GM19099 (cell line): ENCODE results near the gene RASL11A.

Experiments used
- POLR2A ChIP-seq: IDR thresholded peaks from 3 replicates; pipeline ENCODE4 v1.6.1; 2011; ENCODE audit warnings: low read depth; ENCODE audit not compliant: insufficient read length; ENCODE audit errors: extremely low read depth

The RASL11A gene

DNA sequence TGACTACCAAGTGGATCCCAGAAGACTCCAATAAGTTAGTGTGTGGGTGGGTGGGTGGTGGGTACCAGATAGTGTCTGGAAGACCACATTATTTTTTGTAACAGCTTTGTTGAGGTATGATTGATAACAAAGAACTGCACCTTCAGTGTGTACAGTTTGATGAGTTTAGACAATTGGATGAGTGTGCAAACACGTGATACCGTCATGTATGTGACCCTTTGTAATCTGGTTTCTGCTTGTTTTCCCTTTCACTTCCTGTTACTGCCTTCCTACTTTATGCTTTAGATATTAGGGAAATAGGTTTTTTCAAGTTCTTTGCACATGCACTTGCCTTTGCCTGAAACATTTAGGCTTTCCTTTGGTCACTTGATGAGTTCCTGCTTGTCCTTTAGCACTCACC lies 10.8 kb upstream of the RASL11A start:
- TF ChIP-seq POLR2A = no peak

DNA sequence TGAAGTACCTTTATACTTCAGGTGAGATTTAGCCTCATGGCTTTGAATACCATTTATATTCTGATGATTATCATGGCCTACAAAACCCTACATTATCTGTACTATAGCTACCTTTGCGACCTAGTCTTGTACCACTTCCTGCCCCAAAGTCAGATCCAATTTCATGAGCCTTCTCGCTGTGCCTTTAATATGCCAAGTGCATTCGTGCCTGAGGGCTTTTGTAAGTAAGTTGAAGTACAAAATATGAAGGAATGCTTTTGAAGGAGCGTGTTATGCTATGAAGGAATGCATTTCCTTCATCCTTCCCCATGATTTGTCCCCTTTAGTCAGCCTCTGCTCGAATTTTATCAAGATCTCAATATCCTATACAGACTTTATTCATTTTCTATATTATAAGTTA lies 9.2 kb upstream of the RASL11A start:
- TF ChIP-seq POLR2A = no peak

DNA sequence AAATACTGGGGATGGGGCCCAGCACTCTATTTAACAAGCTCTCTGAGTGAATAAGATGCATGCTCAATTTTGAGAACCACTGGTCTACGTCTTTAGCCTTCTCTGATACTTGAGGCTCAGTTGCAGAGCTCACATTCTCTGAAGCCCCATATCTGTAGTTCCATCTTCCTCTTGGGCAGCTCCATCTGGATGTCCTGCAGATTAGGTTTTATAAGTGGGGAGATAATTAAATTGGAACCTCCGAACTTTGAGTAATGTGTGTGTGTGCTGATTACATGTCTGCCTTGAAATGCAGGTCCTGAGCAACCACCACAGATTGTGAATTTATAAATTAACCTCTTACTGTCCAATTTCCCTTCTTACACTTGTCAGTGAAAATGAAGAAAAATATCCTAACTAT lies 7.2 kb upstream of the RASL11A start:
- no peak for TF ChIP-seq POLR2A

DNA sequence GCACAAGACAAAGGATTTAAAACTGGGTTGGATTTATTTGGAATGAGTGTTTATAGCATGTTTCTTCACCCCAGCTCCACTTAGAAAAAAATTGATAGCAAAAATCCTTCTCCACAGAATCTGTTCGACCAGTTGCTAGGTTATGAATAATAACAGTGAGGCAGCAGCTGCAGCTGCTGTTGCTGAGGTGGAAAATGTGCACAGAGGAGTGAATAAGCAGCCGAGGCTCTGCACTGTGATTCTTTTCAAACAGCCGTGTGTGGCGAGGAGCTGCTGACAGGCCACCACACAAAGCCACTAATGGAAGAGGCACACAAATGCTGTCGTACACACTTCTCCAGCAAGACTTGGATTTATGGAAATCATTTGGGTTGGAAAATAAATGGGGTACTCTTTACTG lies 6.4 kb upstream of the RASL11A start:
- TF ChIP-seq POLR2A = no peak

DNA sequence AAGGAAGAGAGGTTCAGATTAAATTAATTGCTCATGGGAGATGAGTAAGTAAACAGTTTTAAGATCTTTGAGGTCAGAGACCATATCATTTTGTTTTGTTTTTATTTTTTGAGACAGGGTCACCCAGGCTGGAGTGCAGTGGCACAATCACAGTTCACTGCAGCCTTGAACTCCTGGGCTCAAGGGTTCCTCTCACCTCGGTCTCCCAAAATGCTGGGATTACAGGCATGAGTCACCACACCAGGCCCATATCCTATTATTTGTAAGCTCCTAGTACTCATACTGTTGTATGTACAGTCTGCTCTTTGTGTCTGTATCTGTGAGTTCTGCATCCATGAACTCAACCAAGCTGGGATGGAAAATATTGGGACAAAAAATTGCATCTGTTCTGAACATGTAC lies 6.0 kb upstream of the RASL11A start:
- TF ChIP-seq POLR2A = no peak

DNA sequence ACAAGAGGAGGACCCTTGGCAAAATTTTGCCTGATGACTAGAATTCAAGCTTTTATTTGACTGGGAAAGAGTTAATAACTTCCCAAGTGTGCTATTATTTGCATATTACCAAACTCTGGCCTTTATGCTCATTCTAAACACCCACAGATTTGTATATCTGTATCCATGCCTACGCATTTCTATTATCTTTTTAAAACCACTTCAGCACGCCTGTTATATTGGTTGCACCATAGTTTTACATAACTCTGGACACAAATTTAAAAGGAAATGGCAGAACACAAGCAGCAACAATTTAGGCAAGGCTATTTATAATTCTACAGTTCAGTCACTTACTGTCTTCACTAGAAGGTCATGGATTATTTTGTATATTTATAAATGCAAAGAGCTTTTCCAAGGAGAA lies 3.7 kb upstream of the RASL11A start:
- TF ChIP-seq POLR2A = no peak

DNA sequence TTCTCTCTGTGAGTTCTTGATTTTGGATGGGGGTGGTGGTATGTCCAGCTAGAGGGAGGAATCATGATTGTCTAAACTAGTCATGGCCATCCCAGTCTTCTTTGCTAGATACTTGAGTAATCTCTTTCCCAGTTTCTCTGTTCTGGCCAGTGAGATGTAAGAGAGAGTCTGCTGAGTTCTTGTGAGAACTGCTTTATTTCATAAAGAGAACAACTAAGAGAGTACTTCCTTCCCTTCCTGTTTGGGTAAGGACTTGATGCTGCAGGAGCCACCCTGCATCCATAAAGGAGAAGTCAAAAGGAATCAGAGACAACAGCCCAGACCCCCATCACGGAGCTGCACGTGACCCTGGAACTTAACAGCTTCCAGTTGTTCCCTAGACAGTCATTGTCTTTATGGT lies 3.0 kb upstream of the RASL11A start:
- no peak for TF ChIP-seq POLR2A

DNA sequence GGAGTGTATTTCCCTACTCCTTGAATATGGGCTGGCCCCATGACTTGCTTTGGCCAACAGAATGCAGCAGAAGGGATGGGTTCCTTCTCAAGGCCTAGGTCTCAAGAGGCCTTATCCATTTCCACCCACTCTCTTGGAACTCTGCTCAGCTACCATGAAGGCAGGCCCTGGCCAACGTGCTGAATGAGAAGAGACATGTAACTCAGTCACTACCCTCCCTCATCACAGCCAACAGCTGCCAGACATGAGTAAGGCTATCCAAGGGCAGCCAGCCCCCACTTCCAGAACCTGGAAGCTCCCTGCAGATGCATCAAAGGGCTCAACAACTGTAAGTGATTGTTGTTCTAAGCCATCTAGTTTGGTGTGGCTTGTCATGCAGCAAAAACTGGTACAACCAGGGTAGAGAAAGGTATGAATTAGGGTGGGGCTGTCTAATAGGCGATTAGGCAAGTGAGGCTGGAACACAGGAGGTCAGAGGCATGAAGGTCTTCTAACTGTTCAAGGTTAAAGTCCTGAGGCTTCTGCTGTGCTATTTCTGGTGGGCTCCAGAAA lies 1.4 kb upstream of the RASL11A start:
- no peak for TF ChIP-seq POLR2A

DNA sequence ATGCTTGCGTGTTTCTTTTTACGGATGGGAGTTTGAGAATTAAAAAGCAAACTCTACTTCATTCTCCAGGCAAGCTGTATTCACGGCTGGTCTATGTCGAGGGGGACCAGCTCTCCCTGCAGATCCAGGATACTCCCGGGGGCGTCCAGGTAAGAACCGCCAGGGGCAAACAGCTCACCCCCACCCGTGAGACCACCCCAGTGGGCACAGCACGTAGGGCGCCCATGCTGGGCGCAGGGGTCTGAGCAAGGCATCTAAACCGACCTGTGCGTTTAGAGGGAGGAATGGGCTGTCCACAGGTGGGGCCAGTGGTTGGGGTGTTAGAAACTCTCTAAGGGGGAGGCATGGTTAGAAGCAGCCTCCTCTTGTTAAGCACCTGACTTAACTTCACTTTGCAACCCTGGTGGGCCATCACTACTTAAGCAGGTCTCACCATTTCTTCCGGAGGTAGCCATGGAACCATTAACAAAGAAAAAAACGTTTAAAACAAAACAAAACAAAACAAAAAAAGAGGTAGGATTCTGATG lies 1.0 kb downstream of the RASL11A start:
- TF ChIP-seq POLR2A = no peak

DNA sequence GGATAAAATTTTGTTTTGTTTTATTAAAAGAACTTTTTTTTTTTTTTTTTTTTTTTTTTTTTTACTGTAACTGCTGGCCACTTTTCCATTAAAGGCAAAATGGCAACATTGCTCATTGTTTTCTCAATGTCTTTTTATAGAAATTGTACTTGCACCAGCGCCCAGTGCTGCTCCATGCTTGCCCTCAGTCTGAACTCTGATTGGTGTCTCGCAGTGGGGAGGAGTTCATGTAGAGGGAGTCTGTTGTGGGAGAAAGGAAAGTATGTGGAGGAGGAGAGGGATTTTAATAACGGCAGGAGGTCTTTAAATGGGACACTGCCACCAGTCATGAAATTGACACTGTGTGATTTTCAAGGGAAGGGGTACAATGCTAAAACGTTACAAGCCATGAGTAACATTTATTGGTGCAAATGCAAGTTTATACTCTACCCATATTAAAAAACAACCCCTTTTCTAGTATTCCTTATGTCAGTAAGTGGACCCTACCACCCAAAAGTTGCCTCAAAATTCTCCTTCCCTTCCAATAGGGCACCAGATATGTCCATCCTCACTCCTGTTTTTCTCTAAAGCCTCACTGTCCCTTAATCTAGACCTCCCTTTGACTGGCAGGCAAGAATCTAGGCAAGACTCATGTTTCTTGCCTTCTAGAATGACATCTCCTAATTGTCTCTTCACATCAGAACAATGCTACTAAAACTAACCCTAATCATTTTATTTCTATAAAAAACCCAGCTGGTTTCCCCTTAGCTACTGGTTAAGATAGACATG lies 3.2 kb downstream of the RASL11A start:
- TF ChIP-seq POLR2A = no peak

DNA sequence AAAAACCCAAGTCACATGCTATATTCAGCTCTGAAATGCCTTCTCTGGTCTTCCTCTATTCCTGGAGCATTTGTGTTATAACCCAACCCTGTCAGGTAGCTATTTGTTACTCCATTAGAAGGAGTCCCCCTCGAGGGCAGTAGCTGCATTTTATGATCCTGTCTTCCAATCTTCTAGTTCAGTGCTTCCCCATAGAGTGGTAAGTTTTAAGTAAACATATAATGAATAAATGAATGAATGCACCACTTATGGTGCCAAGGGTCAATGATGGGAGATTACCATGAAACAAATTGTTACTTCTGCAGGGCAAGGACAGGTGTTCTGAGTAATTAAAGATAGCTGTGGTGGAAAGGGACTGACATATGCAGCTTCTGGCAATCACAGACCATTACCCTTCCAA lies 4.0 kb downstream of the RASL11A start:
- TF ChIP-seq POLR2A = no peak

DNA sequence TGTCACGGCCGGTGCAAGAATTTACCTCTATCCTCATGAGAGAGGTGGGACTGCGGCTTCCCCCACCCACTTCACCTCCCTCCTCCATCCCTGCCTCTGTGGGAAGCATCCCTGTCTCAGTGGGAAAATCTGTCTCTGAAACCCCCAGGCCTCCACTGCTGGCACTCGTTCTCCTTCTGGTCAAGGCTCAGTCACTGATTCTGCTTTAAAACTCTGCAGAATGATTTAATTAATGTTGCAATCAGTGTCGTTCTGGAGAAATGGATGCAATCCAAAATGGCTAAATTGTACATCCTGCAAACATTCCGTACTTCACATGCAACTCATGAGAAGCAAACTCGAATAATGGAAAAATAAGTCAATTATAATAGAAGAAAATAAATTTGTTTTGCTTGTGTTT lies 5.6 kb downstream of the RASL11A start:
- no peak for TF ChIP-seq POLR2A

DNA sequence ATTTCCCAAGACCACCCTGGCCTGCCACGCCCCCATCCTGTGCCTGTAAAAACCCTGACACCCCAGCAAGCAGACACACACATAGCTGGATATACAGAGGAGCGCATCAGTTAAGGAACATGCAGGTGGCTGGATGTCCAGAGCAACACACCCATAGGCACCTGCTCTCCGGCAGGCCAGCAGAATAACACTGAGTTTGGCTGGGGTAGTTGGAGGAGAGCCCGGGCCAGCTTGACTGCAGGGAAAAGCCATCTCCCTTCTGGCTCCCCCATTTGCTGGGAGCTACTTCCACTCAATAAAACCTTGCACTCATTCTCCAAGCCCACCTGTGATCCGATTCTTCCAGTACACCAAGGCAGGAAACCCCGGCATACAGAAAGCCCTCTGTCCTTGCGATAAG lies 8.9 kb downstream of the RASL11A start:
- TF ChIP-seq POLR2A = no peak

DNA sequence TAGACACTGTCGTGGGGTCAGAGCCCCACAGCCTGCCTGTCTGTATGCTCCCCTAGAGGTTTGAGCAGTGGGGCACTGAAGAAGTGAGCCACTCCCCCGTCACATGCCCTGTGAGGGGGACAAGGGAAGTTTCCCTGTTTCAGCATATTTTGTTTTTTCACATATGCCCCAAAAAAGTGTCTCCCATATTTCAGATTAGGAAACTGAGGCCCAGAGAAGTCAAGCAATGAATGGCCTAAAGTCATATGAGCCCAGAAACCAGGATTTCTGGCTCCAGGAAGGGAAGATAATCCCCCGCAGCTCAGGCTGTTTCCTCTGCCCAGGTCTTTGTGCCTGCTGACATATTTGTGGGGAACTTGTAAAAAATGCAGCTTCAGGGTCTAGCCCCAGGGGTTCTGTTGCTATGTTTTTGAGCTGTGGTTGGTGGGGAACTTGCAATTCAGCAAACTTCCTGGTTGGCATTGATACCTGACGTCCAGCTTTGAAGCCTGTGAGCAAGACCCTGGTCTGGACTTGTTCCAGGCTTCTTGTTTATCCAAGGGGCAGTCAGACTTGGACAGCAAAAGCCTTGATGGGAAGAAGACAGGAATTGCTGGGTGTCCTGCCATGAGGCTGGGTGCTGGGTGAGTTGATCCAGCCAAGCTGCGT lies 9.5 kb downstream of the RASL11A start:
- TF ChIP-seq POLR2A = no peak

DNA sequence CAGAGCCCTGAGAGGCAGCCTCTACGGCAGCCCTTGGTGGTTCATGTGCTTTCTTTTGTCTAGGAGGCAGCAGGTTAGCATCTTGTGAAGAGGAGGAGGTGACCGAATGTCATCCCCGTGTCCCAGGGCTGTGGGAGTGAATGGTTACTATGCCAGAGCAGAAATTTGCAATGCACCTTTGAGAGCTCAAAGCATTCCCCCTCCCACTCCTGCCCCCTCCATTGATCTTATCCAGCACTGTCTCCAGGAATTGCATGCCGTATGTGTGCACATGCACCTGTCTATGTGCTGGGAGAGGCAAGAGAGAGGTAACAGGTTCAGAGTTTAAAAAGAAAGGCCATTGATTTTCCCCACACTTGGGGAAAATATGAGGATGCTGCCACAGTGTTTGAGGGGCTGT lies 10.2 kb downstream of the RASL11A start:
- TF ChIP-seq POLR2A = no peak

DNA sequence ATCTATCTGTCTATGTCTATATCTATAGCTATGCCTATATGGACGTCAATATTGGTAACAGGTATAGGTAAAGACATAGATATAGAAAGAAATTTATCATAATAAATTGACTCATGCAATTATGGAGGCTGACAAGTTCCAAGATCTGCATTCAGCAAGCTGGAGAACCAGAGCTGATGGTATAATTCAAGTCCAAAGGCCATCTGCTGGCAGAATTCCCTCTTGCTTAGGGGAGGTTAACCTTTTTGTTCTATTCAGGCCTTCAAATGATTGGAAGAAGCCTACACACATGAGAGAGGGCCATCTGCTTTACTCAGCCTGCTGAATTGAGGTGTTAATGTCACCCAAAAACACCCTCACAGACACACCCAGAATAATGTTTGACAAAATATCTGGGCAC lies 10.8 kb downstream of the RASL11A start:
- no peak for TF ChIP-seq POLR2A
